ENCODE measurements around the gene BEAN1.
"Not testable (repeated sequence)": the region's sequence is repeated elsewhere in the genome, so short reads cannot be mapped to it uniquely, and the experiment has no call there.

The BEAN1 gene

GRCh38 chr16:66508914-66509496, 81.9 kb downstream of the BEAN1 start:
- H3K27ac Mint-ChIP-seq = peak overlapping the region; percentile 55
- intact Hi-C loops (cut with micrococcal nuclease) = no loop called here
- H3K36me3 Mint-ChIP-seq (ENCODE audit: low read depth) = peaks cover 80% of the 10 kb centered on the region
- peaks cover 48% of the 10 kb centered on the region for H3K4me1 Mint-ChIP-seq (ENCODE audit: low read depth)
- H3K4me3 Mint-ChIP-seq = no peak overlapping the region
- H3K9me3 Mint-ChIP-seq = no peaks in the 10 kb centered on the region
- H3K27me3 Mint-ChIP-seq = no peaks in the 10 kb centered on the region

GRCh38 chr16:66509576-66509975, 82.5 kb downstream of the BEAN1 start:
- intact Hi-C loops (cut with micrococcal nuclease) = no loop called here
- no peaks in the 10 kb centered on the region for H3K27me3 Mint-ChIP-seq
- no peak overlapping the region for H3K4me3 Mint-ChIP-seq
- H3K4me1 Mint-ChIP-seq (ENCODE audit: low read depth) = peaks cover 50% of the 10 kb centered on the region
- no peak overlapping the region for H3K27ac Mint-ChIP-seq
- H3K36me3 Mint-ChIP-seq (ENCODE audit: low read depth) = peaks cover 86% of the 10 kb centered on the region
- no peaks in the 10 kb centered on the region for H3K9me3 Mint-ChIP-seq

DNA sequence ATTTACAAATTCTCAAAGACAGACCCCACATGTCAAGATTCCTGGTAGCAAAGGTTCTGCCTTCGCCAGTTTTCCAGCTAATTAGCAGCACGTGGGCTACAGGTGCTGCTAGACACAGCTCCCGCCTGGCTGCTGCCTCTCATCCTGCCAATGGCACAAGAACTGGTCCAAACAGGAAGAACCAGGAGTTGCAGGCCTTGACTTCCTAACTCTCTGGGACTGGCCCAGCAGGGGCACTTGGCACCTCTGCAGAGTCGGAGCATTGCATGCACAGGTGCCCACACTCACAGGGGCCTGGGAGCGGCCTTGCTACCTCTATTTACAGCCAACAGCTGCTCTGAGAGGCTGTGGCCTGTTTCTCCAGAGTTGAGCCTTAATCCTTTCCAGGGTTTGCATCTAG, 83.2 kb downstream of the BEAN1 start:
- H3K36me3 Mint-ChIP-seq (ENCODE audit: low read depth) = peaks cover 93% of the 10 kb centered on the region
- no peaks in the 10 kb centered on the region for H3K27me3 Mint-ChIP-seq
- no peaks in the 10 kb centered on the region for H3K9me3 Mint-ChIP-seq
- H3K4me1 Mint-ChIP-seq (ENCODE audit: low read depth) = peaks cover 57% of the 10 kb centered on the region
- peak overlapping the region; percentile 100 for H3K27ac Mint-ChIP-seq
- intact Hi-C loops (cut with micrococcal nuclease) = loop anchor here (10.0 kb wide), 1 partner anchor 105 kb away; no protein-coding TSS in a partner anchor
- H3K4me3 Mint-ChIP-seq = no peak overlapping the region

DNA sequence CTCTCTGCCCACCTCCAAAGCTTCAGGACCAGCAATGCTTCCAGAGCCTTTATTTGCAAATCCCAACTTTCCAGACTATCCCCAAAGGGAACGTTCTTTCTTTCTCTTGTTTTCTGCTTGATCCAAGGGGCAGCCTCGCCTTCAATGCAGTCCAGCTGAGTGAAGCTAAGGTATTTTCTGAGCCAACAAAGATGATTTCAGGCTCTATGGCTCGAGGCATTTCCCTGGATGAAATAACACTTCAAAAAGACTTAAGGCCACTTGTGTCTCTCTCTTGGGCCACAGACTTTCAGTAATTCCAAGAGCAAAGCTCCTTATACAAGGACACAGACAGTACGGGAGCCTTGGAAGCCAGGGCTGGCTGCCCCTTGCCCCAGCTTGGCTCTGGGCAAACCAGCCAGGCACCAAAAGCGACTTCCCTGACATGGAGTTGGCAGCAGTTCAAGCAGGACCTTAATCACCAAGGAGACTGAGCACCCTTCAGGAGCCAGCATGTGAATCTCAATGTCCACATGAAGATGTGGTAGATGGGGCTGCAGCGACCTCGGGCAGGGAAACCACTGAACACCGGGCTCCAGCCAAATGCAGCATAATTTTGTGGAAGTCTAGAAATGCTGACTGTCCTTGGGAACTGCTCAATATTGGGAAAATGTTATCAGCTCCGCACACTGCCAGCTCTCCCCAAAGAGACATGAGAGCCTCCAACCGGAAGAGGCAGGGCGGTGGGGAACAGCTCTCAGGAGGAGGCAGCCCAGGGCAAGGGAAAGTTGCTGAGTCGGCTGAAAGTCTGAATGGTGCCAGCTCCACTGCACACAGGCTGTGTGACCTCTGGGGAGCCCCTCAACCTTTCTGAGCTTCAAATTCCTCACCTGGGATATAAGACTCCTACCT, 83.9 kb downstream of the BEAN1 start:
- Mint-ChIP-seq H3K27me3 (no peaks in the 10 kb centered on the region), H3K9me3 (no peaks in the 10 kb centered on the region), H3K4me1 (ENCODE audit: low read depth) (peaks cover 64% of the 10 kb centered on the region), H3K4me3 (no peak overlapping the region), H3K27ac (peak overlapping the region; percentile 100), H3K36me3 (ENCODE audit: low read depth) (peaks cover 99% of the 10 kb centered on the region)
- intact Hi-C loops (cut with micrococcal nuclease) = loop anchor here (10.0 kb wide), 1 partner anchor 106 kb away; no protein-coding TSS in a partner anchor

- no peak overlapping the region for H3K4me3 Mint-ChIP-seq
- H3K36me3 Mint-ChIP-seq (ENCODE audit: low read depth) = peaks cover 98% of the 10 kb centered on the region
- intact Hi-C loops (cut with micrococcal nuclease) = loop anchor here (10.0 kb wide), 1 partner anchor 107 kb away; no protein-coding TSS in a partner anchor
- no peaks in the 10 kb centered on the region for H3K9me3 Mint-ChIP-seq
- peak overlapping the region; percentile 100 for H3K27ac Mint-ChIP-seq
- H3K27me3 Mint-ChIP-seq = no peaks in the 10 kb centered on the region
- peaks cover 72% of the 10 kb centered on the region for H3K4me1 Mint-ChIP-seq (ENCODE audit: low read depth)
These were observed 84.6 kb downstream of the BEAN1 start for GRCh38 chr16:66511602-66512271.

DNA sequence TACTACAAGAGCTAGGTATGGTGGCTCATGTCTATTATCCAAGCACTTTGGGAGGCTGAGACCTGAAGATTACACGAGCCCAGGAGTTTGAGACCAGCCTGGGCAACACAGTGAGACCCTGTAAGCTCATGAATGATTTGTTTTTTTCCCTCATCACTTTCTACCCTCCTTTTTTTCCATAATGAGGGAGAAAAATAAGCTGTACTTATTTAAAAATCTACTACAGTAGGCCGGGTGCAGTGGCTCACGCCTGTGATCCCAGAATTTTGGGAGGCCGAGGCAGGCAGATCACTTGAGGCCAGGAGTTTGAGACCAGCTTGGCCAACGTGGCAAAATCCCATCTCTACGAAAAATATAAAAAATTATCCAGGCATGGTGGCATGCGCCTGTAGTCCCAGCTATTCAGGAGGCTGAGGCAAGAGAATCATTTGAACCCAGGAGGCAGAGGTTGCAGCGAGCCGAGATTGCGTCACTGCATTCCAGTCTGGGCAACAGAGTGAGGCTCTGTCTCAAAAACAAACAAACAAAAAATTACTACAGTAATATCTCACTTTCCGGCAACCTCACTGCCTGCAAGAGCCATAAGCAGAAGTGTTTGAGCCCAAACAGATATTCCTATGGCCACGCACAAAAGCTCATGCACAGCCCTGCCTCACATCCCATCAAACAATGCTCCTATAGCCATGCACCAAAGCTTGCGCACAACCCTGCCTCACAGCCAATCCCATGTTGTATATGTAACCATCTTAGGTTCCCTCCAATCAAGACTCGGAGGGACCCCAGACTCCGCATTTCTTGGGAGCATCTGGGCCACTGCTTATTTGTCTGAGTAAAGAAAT, 85.4 kb downstream of the BEAN1 start:
- Mint-ChIP-seq H3K9me3 (no peaks in the 10 kb centered on the region), H3K4me1 (ENCODE audit: low read depth) (peaks cover 79% of the 10 kb centered on the region), H3K36me3 (ENCODE audit: low read depth) (peaks cover 98% of the 10 kb centered on the region), H3K27me3 (no peaks in the 10 kb centered on the region), H3K27ac (peak overlapping the region; percentile 100), H3K4me3 (peak overlapping the region; percentile 4)
- intact Hi-C loops (cut with micrococcal nuclease) = loop anchor here (10.0 kb wide), 1 partner anchor 108 kb away; no protein-coding TSS in a partner anchor

DNA sequence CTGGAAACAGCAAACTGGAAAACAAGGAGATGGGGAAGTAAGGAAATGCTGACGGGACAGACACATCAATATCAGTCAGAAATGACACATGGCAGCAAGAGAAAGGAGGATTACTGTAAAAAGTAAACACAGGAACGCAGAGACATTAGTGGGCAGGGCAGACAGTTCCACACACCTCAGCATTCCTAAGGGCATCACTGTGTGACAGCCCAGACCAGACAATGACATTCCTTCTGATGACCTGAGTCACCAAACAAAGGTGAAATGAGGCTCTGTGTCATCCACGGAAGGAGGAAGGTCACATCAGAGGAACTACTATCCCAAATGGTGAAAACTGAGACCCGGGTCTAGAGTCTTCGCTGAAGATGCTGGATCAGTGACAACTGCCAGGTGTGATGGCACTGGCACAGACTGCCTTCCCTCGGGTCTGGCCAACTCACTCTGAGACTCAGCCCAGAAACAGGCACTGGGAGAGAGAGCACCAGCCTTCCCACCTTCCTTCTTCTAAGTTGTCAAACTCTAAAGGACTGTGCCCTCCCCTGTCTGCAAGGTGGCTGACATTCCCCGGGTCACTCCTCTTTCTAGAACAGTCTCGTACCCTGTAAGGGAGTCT, 86.1 kb downstream of the BEAN1 start:
- Mint-ChIP-seq H3K36me3 (ENCODE audit: low read depth) (peaks cover 98% of the 10 kb centered on the region), H3K9me3 (no peaks in the 10 kb centered on the region), H3K4me3 (peak overlapping the region; percentile 4), H3K4me1 (ENCODE audit: low read depth) (peaks cover 86% of the 10 kb centered on the region), H3K27ac (peak overlapping the region; percentile 100), H3K27me3 (no peaks in the 10 kb centered on the region)
- intact Hi-C loops (cut with micrococcal nuclease) = loop anchor here (10.0 kb wide), 1 partner anchor 108 kb away; no protein-coding TSS in a partner anchor

DNA sequence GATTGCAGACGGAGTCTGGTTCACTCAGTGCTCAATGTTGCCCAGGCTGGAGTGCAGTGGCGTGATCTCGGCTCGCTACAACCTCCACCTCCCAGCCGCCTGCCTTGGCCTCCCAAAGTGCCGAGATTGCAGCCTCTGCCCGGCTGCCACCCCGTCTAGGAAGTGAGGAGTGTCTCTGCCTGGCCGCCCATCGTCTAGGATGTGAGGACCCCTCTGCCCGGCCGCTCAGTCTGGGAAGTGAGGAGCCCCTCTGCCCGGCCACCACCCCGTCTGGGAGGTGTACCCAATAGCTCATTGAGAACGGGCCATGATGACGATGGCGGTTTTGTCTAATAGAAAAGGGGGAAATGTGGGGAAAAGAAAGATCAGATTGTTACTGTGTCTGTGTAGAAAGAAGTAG, 87.3 kb downstream of the BEAN1 start:
- H3K27ac Mint-ChIP-seq = peak overlapping the region; percentile 100

DNA sequence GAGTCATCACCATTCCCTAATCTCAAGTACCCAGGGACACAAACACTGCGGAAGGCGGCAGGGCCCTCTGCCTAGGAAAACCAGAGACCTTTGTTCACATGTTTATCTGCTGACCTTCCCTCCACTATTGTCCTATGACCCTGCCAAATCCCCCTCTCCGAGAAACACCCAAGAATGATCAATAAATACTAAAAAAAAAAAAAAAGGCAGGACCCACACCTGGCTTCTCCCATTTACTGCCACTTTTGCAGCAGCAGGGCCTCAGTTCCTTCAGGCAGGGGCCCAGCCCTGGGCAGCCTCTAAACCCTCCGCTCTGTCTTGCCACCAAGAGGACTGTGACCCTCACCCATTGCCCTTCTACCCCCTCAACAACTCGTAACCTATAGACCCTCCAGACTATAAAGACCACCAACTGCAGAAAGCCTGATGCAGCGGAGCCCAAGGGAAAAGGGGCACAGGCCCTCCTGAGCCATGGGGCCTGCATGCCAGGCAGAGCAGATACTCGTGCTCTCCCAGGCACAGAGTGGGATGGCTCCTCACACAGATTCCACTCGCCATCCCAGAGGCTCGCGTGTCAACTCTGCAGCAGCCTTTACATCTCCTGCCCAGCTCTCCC, 88.0 kb downstream of the BEAN1 start:
- Mint-ChIP-seq H3K4me1 (ENCODE audit: low read depth) (peaks cover 96% of the 10 kb centered on the region), H3K27ac (peak overlapping the region; percentile 100), H3K36me3 (ENCODE audit: low read depth) (peaks cover 89% of the 10 kb centered on the region)
- H3K9me3 Mint-ChIP-seq, H3K4me3 Mint-ChIP-seq, H3K27me3 Mint-ChIP-seq: not testable (repeated sequence)
- intact Hi-C loops (cut with micrococcal nuclease) = loop anchor here (5.0 to 10.0 kb wide), 3 partner anchors 33 to 110 kb away; no protein-coding TSS in a partner anchor

More for the DNA sequence above, 87.3 kb downstream of the BEAN1 start:
- not testable (repeated sequence) for H3K9me3 Mint-ChIP-seq, H3K4me3 Mint-ChIP-seq, H3K27me3 Mint-ChIP-seq
- H3K4me1 Mint-ChIP-seq (ENCODE audit: low read depth) = peaks cover 89% of the 10 kb centered on the region
- intact Hi-C loops (cut with micrococcal nuclease) = loop anchor here (10.0 kb wide), 1 partner anchor 110 kb away; no protein-coding TSS in a partner anchor
- peaks cover 89% of the 10 kb centered on the region for H3K36me3 Mint-ChIP-seq (ENCODE audit: low read depth)

GRCh38 chr16:66515596-66516508, 88.8 kb downstream of the BEAN1 start:
- peaks cover 100% of the 10 kb centered on the region for H3K4me1 Mint-ChIP-seq (ENCODE audit: low read depth)
- H3K9me3 Mint-ChIP-seq = no peaks in the 10 kb centered on the region
- intact Hi-C loops (cut with micrococcal nuclease) = loop anchor here (1.0 to 10.0 kb wide), 5 partner anchors 9 to 111 kb away; partner anchors contain the start of gene CKLF

DNA sequence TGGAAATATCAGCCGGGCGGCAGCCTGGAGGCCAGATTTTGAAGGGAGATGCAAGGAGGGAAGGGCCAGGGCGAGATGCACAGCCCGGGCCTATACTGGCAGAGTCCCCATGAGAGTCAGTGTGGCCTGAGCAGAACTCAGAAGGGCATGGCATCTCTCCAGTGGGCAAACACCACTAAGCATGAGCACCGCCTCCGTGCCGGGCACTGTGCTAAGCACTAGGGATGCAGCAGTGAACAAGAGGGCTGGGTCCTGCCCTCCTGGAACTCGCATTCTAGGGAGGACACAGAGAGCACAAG, 89.4 kb downstream of the BEAN1 start:
- H3K27me3 Mint-ChIP-seq = no peaks in the 10 kb centered on the region
- peaks cover 76% of the 10 kb centered on the region for H3K36me3 Mint-ChIP-seq (ENCODE audit: low read depth)
- no peaks in the 10 kb centered on the region for H3K9me3 Mint-ChIP-seq
- peak overlapping the region; percentile 100 for H3K27ac Mint-ChIP-seq
- H3K4me1 Mint-ChIP-seq (ENCODE audit: low read depth) = peaks cover 100% of the 10 kb centered on the region
- intact Hi-C loops (cut with micrococcal nuclease) = loop anchor here (1.0 to 10.0 kb wide), 5 partner anchors 9 to 112 kb away; partner anchors contain the start of gene CKLF
- peak overlapping the region; percentile 80 for H3K4me3 Mint-ChIP-seq

More at GRCh38 chr16:66515596-66516508, 88.8 kb downstream of the BEAN1 start:
- Mint-ChIP-seq H3K36me3 (ENCODE audit: low read depth) (peaks cover 82% of the 10 kb centered on the region), H3K4me3 (peak overlapping the region; percentile 80), H3K27ac (peak overlapping the region; percentile 100), H3K27me3 (no peaks in the 10 kb centered on the region)

All from dendritic cell treated with granulocyte-macrophage colony-stimulating factor and Interleukin-4, amounts not matched to agents 40 ng/mL and 50 ng/mL, for 4 days (primary cell).